IMR-90 (cell line): ENCODE results near the gene KLHL2.

Experiments used
- BHLHE40 ChIP-seq: fragments of 150-350 bp; IDR thresholded peaks from 2 replicates; pipeline ENCODE4 v1.6.1; 2016; ENCODE audit warnings: mild to moderate bottlenecking, low read depth, low read length
- CEBPB ChIP-seq: IDR thresholded peaks from 2 replicates; pipeline ENCODE4 v1.6.1; 2012; ENCODE audit warnings: low read depth, low read length, improper control_type of control experiment
- CHD1 ChIP-seq: IDR thresholded peaks from 2 replicates; pipeline ENCODE4 v1.6.1; 2012; ENCODE audit warnings: low read depth, low read length, improper control_type of control experiment
- CTCF ChIP-seq: conservative IDR thresholded peaks from 2 replicates; pipeline ENCODE4 v1.5.1; 2012; ENCODE audit warnings: mild to moderate bottlenecking, low read depth, low read length, improper control_type of control experiment
- MXI1 ChIP-seq: IDR thresholded peaks from 2 replicates; pipeline ENCODE4 v1.6.1; 2012; ENCODE audit warnings: low read depth, mild to moderate bottlenecking, low read length, moderate library complexity, borderline replicate concordance
- POLR2A ChIP-seq: IDR thresholded peaks from 2 replicates; pipeline ENCODE4 v1.6.1; 2012; ENCODE audit warnings: mild to moderate bottlenecking, low read depth, low read length
- RFX5 ChIP-seq: IDR thresholded peaks from 2 replicates; pipeline ENCODE4 v1.8.0; 2012; ENCODE audit warnings: low read depth, mild to moderate bottlenecking, low read length, moderate library complexity

GRCh38 chr4:165355900-165356300 lies 148.5 kb downstream of the KLHL2 start:
- no peak for TF ChIP-seq POLR2A
- TF ChIP-seq CTCF, result peak; percentile 36
- TF ChIP-seq CEBPB, result no peak
- no peak for TF ChIP-seq MXI1
- TF ChIP-seq CHD1, result no peak
- no peak for TF ChIP-seq BHLHE40
- no peak for TF ChIP-seq RFX5
